K562 (cell line): ENCODE results near the gene EPHA2. TPM values are rescaled to one million over a fixed set of nuclear protein-coding genes. Genes with fewer than 3 reads are reported as not detected.

Source experiments
- ATF1 ChIP-seq, 2 experiments: fragments of 450-650 bp in 1 of 2; IDR thresholded peaks; 2 replicates each; pipeline ENCODE4 v1.6.1; 2016; ENCODE audit warnings: missing compliant biosample characterization in 1 of 2, missing genetic modification characterization in 1 of 2
- GTF2E2 ChIP-seq: fragments of 200-800 bp; sonication (Bioruptor generic); IDR thresholded peaks from 2 replicates; pipeline ENCODE4 v1.6.1; 2016; ENCODE audit warnings: missing genetic modification characterization, missing compliant biosample characterization
- KDM4B ChIP-seq, 2 experiments: fragments of 450-650 bp in 1 of 2; sonication (generic) in 1 of 2; IDR thresholded peaks; 2 replicates each; pipeline ENCODE4 v1.6.1; 2016 to 2017; ENCODE audit warnings: borderline replicate concordance in 2 of 2, antibody characterized with exemption in 1 of 2, low read depth in 1 of 2, mild to moderate bottlenecking in 1 of 2
- LCOR ChIP-seq: sonication (generic); formaldehyde crosslinking; IDR thresholded peaks from 2 replicates; pipeline ENCODE4 v1.8.0; 2022; ENCODE audit warnings: mild to moderate bottlenecking, missing genetic modification reagents
- SRSF9 ChIP-seq: fragments of 200-400 bp; formaldehyde crosslinking; IDR thresholded peaks from 2 replicates; pipeline ENCODE4 v1.6.1; 2017; ENCODE audit warnings: low read depth, low read length, borderline replicate concordance
- STAT5A ChIP-seq: IDR thresholded peaks from 2 replicates; pipeline ENCODE4 v1.6.1; 2012; ENCODE audit warnings: low read length, inconsistent platforms, borderline replicate concordance
- polyA plus RNA-seq, 8 experiments: library from polyadenylated mRNA; depleted of rRNA in 4 of 8; stranded (reverse) in 5 of 8; unstranded in 3 of 8; fragments of >200 nt; fragmentation: Nextera tagmentation in 2 of 8; fragmentation: Illumina TruSeq in 1 of 8; extraction: Ambion mirVana in 2 of 8; extraction: Trizol in 1 of 8; gene quantifications; 2 replicates each; pipeline versions ENCODE4 v1.2.1 to v1.2.3, GENCODE V29; 2011 to 2014; ENCODE audit warnings: inconsistent platforms in 1 of 8, missing spikeins in 1 of 8
- total RNA-seq, 7 experiments: library from RNA; depleted of rRNA in 6 of 7; stranded (reverse); fragments of >200 nt in 6 of 7; fragmentation: Illumina TruSeq in 2 of 7; extraction: Trizol in 2 of 7; gene quantifications; 2 replicates each; pipeline versions ENCODE4 v1.2.1 to v1.2.3, GENCODE V29; 2011 to 2021; ENCODE audit warnings: low replicate concordance in 1 of 7
- TF ChIP-seq, protein P1 (sequence below): fragments of 450-650 bp; formaldehyde crosslinking; IDR thresholded peaks from 2 replicates; pipeline ENCODE4 v1.4.0; 2022; ENCODE audit warnings: mild to moderate bottlenecking, moderate library complexity
- TF ChIP-seq, protein P2 (sequence below): fragments of 450-650 bp; IDR thresholded peaks from 2 replicates; pipeline ENCODE4 v1.6.1; 2016; ENCODE audit warnings: mild to moderate bottlenecking
- TF ChIP-seq, protein P3 (sequence below), 2 experiments: fragments of 450-650 bp in 1 of 2; sonication (generic) in 1 of 2; formaldehyde crosslinking in 1 of 2; IDR thresholded peaks; 2 replicates each; pipeline versions ENCODE4 v1.7.1 to v1.9.0; 2016 to 2022; ENCODE audit warnings: inconsistent platforms in 1 of 2, mild to moderate bottlenecking in 1 of 2, missing genetic modification reagents in 1 of 2
- TF ChIP-seq, protein P4 (sequence below): fragments of 450-650 bp; formaldehyde crosslinking; IDR thresholded peaks from 2 replicates; pipeline ENCODE4 v1.4.0; 2022; ENCODE audit warnings: missing genetic modification characterization

Gene EPHA2
- total and polyA plus RNA-seq, 9 of the 15 experiments (the other 6 are each of a cell fraction or from before 2014, with no cell fraction given) = 0.04 to 0.40 (median 0.07) TPM; not detected in 4

DNA sequence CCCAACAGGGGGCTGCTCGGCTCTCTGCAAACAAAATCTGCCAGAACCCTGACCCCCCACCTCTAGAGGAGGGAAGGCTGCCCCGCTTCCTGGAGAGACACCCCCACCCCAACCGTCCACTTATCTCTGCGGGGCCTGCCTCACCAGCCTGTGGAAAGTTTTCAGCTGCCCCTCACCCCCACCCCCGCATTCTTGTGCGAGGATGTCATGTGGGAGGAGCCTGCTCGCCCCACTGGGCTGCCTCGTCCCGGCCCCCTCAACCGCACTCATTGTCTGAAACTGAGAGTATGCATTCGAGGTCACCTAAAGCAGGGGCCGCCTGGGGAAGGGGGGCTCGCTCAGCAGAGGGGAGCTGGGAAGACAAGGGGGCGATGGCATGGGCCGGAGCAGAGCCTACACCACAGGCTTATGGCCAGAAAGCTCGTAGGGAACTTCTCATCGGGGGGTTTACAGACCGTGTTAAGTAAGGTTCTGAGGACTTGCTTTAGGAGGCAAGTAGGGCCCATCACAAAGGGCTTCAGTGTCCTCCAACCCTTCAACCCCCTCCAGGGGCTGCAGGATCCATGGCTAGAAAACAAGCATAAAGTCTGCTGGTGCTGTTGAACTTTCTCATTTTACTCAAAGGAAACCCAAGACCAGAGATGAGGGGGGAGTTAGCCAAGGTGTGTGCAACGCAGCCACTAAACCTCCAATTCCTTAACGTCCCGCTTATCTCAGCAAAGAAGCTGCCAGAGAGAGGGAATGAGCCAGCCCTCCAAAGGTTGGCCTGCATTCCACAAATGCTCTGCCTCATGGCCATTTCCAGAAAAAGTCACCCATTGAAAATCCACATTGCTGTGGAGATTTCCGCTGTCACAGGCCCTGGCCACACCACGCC is 9.4 kb downstream of the EPHA2 start (continued):
- TF ChIP-seq, protein P1, sequence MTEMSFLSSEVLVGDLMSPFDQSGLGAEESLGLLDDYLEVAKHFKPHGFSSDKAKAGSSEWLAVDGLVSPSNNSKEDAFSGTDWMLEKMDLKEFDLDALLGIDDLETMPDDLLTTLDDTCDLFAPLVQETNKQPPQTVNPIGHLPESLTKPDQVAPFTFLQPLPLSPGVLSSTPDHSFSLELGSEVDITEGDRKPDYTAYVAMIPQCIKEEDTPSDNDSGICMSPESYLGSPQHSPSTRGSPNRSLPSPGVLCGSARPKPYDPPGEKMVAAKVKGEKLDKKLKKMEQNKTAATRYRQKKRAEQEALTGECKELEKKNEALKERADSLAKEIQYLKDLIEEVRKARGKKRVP (CRISPR knock-in tag) = no peak
- TF ChIP-seq STAT5A (peak; percentile 66; the same call in 1 of the 2 replicates), KDM4B (IDR thresholded peaks at IDR 0.05; ENCODE audit: borderline replicate concordance in 2 of 2, low read depth in 1 of 2) (no peak; a peak in 1 of 4 replicates), ATF1 (CRISPR knock-in tag; IDR thresholded peaks at IDR 0.05) (no peak), ATF1 (tag; IDR thresholded peaks at IDR 0.05) (no peak; the same call in 1 of the 2 replicates), SRSF9 (no peak), GTF2E2 (no peak), LCOR (CRISPR knock-in tag) (0 out of 2 replicates have a peak, but pooled peaks have one; percentile 35)
- TF ChIP-seq, protein P2, sequence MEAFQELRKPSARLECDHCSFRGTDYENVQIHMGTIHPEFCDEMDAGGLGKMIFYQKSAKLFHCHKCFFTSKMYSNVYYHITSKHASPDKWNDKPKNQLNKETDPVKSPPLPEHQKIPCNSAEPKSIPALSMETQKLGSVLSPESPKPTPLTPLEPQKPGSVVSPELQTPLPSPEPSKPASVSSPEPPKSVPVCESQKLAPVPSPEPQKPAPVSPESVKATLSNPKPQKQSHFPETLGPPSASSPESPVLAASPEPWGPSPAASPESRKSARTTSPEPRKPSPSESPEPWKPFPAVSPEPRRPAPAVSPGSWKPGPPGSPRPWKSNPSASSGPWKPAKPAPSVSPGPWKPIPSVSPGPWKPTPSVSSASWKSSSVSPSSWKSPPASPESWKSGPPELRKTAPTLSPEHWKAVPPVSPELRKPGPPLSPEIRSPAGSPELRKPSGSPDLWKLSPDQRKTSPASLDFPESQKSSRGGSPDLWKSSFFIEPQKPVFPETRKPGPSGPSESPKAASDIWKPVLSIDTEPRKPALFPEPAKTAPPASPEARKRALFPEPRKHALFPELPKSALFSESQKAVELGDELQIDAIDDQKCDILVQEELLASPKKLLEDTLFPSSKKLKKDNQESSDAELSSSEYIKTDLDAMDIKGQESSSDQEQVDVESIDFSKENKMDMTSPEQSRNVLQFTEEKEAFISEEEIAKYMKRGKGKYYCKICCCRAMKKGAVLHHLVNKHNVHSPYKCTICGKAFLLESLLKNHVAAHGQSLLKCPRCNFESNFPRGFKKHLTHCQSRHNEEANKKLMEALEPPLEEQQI = no peak
- TF ChIP-seq, protein P3, sequence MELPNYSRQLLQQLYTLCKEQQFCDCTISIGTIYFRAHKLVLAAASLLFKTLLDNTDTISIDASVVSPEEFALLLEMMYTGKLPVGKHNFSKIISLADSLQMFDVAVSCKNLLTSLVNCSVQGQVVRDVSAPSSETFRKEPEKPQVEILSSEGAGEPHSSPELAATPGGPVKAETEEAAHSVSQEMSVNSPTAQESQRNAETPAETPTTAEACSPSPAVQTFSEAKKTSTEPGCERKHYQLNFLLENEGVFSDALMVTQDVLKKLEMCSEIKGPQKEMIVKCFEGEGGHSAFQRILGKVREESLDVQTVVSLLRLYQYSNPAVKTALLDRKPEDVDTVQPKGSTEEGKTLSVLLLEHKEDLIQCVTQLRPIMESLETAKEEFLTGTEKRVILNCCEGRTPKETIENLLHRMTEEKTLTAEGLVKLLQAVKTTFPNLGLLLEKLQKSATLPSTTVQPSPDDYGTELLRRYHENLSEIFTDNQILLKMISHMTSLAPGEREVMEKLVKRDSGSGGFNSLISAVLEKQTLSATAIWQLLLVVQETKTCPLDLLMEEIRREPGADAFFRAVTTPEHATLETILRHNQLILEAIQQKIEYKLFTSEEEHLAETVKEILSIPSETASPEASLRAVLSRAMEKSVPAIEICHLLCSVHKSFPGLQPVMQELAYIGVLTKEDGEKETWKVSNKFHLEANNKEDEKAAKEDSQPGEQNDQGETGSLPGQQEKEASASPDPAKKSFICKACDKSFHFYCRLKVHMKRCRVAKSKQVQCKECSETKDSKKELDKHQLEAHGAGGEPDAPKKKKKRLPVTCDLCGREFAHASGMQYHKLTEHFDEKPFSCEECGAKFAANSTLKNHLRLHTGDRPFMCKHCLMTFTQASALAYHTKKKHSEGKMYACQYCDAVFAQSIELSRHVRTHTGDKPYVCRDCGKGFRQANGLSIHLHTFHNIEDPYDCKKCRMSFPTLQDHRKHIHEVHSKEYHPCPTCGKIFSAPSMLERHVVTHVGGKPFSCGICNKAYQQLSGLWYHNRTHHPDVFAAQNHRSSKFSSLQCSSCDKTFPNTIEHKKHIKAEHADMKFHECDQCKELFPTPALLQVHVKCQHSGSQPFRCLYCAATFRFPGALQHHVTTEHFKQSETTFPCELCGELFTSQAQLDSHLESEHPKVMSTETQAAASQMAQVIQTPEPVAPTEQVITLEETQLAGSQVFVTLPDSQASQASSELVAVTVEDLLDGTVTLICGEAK (IDR thresholded peaks at IDR 0.05) = peak; percentile 42; the same call in 1 of the 2 replicates
- TF ChIP-seq, protein P3 (CRISPR knock-in tag; IDR thresholded peaks at IDR 0.05) = no peak
- TF ChIP-seq, protein P4, sequence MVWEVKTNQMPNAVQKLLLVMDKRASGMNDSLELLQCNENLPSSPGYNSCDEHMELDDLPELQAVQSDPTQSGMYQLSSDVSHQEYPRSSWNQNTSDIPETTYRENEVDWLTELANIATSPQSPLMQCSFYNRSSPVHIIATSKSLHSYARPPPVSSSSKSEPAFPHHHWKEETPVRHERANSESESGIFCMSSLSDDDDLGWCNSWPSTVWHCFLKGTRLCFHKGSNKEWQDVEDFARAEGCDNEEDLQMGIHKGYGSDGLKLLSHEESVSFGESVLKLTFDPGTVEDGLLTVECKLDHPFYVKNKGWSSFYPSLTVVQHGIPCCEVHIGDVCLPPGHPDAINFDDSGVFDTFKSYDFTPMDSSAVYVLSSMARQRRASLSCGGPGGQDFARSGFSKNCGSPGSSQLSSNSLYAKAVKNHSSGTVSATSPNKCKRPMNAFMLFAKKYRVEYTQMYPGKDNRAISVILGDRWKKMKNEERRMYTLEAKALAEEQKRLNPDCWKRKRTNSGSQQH (CRISPR knock-in tag) = 0 out of 2 replicates have a peak, but pooled peaks have one; percentile 11
